ENCODE data around the gene ZNF785.
"Not testable (repeated sequence)": the region's sequence is repeated elsewhere in the genome, so short reads cannot be mapped to it uniquely, and the experiment has no call there.

ZNF785 gene

DNA sequence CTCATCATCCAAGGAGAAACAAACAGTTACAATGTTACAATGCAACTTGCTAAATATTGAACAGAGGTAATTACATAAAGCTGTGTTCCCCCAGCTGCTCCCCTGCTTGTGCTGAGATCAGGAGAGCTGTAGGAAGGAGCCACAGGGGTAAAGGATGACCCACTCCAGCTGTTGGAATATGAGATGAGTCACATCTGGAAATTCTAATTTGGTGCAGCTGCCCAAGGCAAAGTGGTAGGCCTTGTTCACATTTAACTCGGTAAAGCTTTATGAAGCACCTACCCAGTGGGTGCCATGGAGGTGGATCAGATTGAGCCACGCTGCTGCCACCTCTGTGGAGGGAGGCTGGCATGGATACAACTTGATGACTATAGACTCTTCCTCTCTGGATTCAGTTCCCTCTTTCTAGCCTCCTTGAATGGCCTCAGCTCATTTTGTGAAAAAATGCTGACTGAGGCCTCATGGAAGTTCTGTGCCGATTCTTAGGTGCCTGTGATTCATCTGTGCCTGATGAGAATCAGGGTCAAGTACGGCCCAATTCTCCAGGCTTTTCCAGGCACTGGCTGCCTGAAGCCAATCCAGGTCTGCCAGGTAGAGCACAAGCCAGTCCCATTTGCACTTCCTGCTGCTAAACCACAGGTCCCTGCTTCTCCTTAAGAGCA lies 17.2 kb upstream of the ZNF785 start:
- TF ChIP-seq, protein P1, sequence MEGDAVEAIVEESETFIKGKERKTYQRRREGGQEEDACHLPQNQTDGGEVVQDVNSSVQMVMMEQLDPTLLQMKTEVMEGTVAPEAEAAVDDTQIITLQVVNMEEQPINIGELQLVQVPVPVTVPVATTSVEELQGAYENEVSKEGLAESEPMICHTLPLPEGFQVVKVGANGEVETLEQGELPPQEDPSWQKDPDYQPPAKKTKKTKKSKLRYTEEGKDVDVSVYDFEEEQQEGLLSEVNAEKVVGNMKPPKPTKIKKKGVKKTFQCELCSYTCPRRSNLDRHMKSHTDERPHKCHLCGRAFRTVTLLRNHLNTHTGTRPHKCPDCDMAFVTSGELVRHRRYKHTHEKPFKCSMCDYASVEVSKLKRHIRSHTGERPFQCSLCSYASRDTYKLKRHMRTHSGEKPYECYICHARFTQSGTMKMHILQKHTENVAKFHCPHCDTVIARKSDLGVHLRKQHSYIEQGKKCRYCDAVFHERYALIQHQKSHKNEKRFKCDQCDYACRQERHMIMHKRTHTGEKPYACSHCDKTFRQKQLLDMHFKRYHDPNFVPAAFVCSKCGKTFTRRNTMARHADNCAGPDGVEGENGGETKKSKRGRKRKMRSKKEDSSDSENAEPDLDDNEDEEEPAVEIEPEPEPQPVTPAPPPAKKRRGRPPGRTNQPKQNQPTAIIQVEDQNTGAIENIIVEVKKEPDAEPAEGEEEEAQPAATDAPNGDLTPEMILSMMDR (conservative IDR thresholded peaks at IDR 0.05; ENCODE audit: low read length) = no peak
- no peak overlapping the region for H3K4me3 ChIP-seq (ENCODE audit: low read length)
- DNase-seq (ENCODE audit: low read depth) = peak; percentile 48

DNA sequence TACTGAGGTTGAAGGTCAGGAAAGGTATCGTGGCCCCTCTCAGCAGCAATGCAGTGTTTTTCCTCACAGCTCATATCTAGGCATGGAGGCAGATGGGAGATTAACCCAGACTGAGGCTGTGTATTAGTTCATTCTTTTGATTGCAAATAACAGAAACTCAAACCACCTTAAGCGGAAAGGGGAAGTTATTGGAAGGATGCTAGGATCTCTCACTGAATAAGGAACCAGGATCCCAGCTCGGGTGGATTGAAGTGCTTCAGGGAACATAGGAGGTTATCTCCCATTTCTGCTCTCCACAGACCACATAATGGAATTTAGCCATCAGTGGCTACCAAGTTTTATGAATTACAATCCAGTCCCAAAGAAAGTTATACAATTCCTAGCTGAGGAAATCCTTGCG lies 16.5 kb upstream of the ZNF785 start:
- TF ChIP-seq, protein P1 (conservative IDR thresholded peaks at IDR 0.05; ENCODE audit: low read length) = no peak
- no peak for DNase-seq (ENCODE audit: low read depth)
- no peak overlapping the region for H3K4me3 ChIP-seq (ENCODE audit: low read length)

DNA sequence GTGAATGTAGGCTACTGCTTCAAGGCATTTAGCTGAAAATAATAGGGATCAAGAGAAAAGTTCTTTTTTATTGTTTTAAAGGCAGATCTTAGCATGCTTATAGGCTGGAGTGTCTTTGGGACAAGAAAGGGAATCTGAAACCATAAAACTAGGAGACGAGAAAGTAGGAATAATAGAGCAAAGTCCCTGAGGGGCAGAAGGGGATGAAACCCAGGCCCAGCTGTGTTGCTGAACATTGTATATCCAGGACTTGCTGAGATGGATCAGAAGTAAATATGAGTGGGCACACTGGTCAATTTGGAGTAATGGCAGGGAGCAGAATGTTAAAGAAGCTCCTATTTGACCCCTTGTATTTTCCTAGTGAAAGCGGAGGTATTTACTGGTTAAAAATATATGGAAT lies 15.4 kb upstream of the ZNF785 start:
- H3K4me3 ChIP-seq (ENCODE audit: low read length) = no peak overlapping the region
- TF ChIP-seq, protein P1 (conservative IDR thresholded peaks at IDR 0.05; ENCODE audit: low read length) = no peak
- DNase-seq (ENCODE audit: low read depth) = no peak

DNA sequence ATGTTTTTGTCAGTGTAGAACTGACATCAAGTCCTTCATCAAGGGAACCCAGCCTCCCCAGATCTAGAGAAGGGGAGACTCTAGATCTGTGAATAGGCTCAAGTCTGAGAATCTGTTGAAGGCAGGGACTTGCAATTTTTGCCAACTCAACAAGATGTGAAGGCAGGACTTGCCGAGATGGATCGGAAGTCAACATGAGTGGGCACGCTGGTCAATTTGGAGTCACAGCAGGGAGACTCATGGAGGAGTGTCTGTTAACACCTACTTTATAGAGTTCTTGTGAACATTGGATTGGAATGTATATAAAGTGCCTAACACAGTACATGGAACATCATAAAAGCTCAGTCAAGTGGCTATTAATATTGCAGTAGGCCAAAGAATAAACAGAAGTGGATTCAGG lies 14.7 kb upstream of the ZNF785 start:
- no peak overlapping the region for H3K4me3 ChIP-seq (ENCODE audit: low read length)
- DNase-seq (ENCODE audit: low read depth) = no peak
- TF ChIP-seq, protein P1 (conservative IDR thresholded peaks at IDR 0.05; ENCODE audit: low read length) = no peak

DNA sequence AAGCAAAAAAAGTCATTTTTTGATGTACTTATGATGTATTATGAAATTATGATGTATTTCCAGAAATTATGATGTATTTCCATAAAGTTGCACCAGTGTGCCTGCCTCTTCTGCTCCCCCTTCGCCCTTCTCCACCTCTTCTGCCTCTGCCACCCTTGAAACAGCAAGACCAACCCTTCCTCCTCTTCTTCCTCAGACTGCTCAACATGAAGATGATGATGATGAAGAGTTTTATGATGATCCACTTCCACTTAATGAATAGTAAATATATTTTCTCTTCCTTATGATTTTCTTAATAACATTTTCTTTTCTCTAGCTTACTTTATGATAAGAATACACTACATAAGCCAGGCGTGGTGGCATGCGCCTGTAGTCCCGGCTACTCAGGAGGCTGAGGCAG lies 7.4 kb upstream of the ZNF785 start:
- no peak overlapping the region for H3K4me3 ChIP-seq (ENCODE audit: low read length)
- no peak for DNase-seq (ENCODE audit: low read depth)
- TF ChIP-seq, protein P1 (conservative IDR thresholded peaks at IDR 0.05; ENCODE audit: low read length) = no peak

DNA sequence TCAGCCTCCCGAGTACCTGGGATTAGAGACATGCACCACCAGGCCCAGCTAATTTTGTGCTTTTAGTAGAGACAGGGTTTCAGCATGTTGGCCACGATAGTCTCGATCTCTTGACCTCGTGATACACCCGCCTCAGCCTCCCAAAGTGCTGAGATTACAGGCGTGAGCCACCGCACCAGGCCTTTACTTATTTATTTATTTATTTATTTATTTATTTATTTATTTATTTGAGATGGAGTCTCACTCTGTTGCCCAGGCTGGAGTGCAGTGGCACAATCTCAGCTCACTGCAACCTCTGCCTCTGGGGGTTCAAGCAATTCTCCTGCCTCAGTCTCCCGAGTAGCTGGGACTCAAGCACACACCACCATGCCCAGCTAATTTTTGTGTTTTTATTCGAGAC lies 5.4 kb upstream of the ZNF785 start:
- H3K4me3 ChIP-seq (ENCODE audit: low read length); DNase-seq (ENCODE audit: low read depth): not testable (repeated sequence)

DNA sequence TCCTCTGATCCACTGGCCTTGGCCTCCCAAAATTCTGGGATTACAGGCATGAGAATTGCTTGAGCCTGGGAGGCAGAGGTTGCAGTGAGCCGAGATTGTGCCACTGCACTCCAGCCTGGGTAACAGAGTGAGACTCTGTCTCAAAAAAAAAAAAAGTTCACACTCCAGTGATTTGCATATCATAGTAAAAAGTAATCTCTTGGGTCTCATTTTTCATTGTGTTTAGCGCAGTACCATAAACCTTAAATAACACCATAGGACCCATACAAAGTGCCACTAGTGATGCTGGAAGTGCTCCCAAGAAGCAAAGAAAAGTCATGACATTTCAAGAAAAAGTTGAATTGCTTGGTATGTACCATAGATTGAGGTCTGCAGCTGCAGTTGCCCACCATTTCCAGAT lies 4.1 kb upstream of the ZNF785 start:
- DNase-seq (ENCODE audit: low read depth); H3K4me3 ChIP-seq (ENCODE audit: low read length): not testable (repeated sequence)

DNA sequence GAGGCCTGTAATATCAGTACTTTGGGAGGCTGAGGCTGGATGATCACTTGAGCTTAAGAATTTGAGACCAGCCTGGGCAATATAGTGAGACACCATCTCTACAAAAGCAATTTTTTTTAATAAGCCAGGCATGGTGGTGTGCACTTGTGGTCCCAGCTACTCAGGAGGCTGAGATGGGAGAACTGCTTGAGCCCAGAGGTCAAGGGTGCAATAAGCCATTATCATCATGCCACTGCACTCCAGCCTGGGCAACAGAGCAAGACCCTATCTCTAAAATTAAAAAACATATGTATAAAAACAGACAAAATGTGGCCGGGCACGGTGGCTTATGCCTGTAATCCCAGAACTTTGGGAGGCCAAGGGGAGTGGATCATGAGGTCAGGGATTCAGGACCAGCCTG lies 3.2 kb upstream of the ZNF785 start:
- H3K4me3 ChIP-seq (ENCODE audit: low read length) = no peak overlapping the region
- DNase-seq (ENCODE audit: low read depth) = no peak
- TF ChIP-seq, protein P1 (conservative IDR thresholded peaks at IDR 0.05; ENCODE audit: low read length) = no peak

Measured in AG10803 (cell line).